ENCODE results near the gene MRFAP1L1.
"Not testable (repeated sequence)": the region's sequence is repeated elsewhere in the genome, so short reads cannot be mapped to it uniquely, and the experiment has no call there.

The MRFAP1L1 gene

GRCh38 chr4:6686104-6686787 lies 23.4 kb downstream of the MRFAP1L1 start:
- no peak for DNase-seq

GRCh38 chr4:6684656-6685055 lies 25.0 kb downstream of the MRFAP1L1 start:
- DNase-seq: no peak

GRCh38 chr4:6682862-6683590 lies 26.6 kb downstream of the MRFAP1L1 start:
- no peak for DNase-seq

GRCh38 chr4:6681191-6681590 lies 28.5 kb downstream of the MRFAP1L1 start:
- DNase-seq: no peak

GRCh38 chr4:6680372-6681034 lies 29.2 kb downstream of the MRFAP1L1 start:
- DNase-seq: no peak

- DNase-seq: no peak
Measured at GRCh38 chr4:6676722-6677558, 32.7 kb downstream of the MRFAP1L1 start.

GRCh38 chr4:6674500-6675149 lies 35.0 kb downstream of the MRFAP1L1 start:
- peak in 3 of 4 experiments; percentile 20 to 48 (median 41) for DNase-seq

GRCh38 chr4:6673660-6674499 lies 35.8 kb downstream of the MRFAP1L1 start:
- DNase-seq: peak; percentile 78 to 93 (median 86)

- DNase-seq: peak in 2 of 4 experiments; percentile 22 to 25
Measured at GRCh38 chr4:6673191-6673659, 36.4 kb downstream of the MRFAP1L1 start.

- not testable (repeated sequence) for DNase-seq
Measured at GRCh38 chr4:6672541-6673190, 37.0 kb downstream of the MRFAP1L1 start.

- no peak for DNase-seq
Measured at GRCh38 chr4:6672131-6672530, 37.5 kb downstream of the MRFAP1L1 start.

- no peak for DNase-seq
Measured at GRCh38 chr4:6671648-6672047, 38.0 kb downstream of the MRFAP1L1 start.

- DNase-seq: no peak
Measured at GRCh38 chr4:6668391-6668790, 41.3 kb downstream of the MRFAP1L1 start.

- no peak for DNase-seq
Measured at GRCh38 chr4:6665320-6665654, 44.4 kb downstream of the MRFAP1L1 start.

- no peak for DNase-seq
Measured at GRCh38 chr4:6663596-6664393, 45.9 kb downstream of the MRFAP1L1 start.

GRCh38 chr4:6662591-6662990 lies 47.1 kb downstream of the MRFAP1L1 start:
- DNase-seq: no peak

- no peak for DNase-seq
Measured at GRCh38 chr4:6660430-6660829, 49.2 kb downstream of the MRFAP1L1 start.

- no peak for DNase-seq
Measured at GRCh38 chr4:6659897-6660296, 49.8 kb downstream of the MRFAP1L1 start.

GRCh38 chr4:6658597-6659075 lies 51.0 kb downstream of the MRFAP1L1 start:
- DNase-seq: peak in 1 of 4 experiments; percentile 27

GRCh38 chr4:6658209-6658595 lies 51.5 kb downstream of the MRFAP1L1 start:
- no peak for DNase-seq

All from activated CD4-positive, CD25-positive, alpha-beta regulatory T cell (primary cell).